Stomach (tissue), 9 donors: ENCODE measurements around the gene C14orf180. TPM values are rescaled to one million over a fixed set of nuclear protein-coding genes. Genes with fewer than 3 reads are reported as not detected.

Source experiments
- DNase-seq, 2 donors: peaks; one replicate each; pipeline versions ENCODE4 v3.0.0 to v3.0.0-alpha.2; 2013 to 2019
- H3K27ac ChIP-seq, 5 donors: fragments of 200-600 bp in 4 of 5; sonication (generic) in 4 of 5; one replicate each; pipeline ENCODE4 v1.5.1; 2013 to 2019; ENCODE audit warnings: mild to moderate bottlenecking in 1 of 5, moderate library complexity in 1 of 5
- H3K27me3 ChIP-seq, 3 donors: fragments of 200-600 bp; sonication (generic); one replicate each; pipeline ENCODE4 v1.5.1; 2017 to 2019; ENCODE audit warnings: mixed run types in 1 of 3
- H3K36me3 ChIP-seq, 4 donors: fragments of 200-600 bp; sonication (generic); 1 replicate in 3 of 4; 2 replicates in 1 of 4; pipeline ENCODE4 v1.5.1; 2016 to 2019
- H3K4me1 ChIP-seq, 4 donors: fragments of 200-600 bp; sonication (generic); one replicate each; pipeline ENCODE4 v1.5.1; 2016 to 2019
- H3K4me3 ChIP-seq, 4 donors: fragments of 200-600 bp; sonication (generic) in 3 of 4; one replicate each; pipeline ENCODE4 v1.5.1; 2016 to 2019; ENCODE audit warnings: mild to moderate bottlenecking in 1 of 4
- H3K9me3 ChIP-seq, 4 donors: fragments of 200-600 bp; sonication (generic); one replicate each; pipeline ENCODE4 v1.5.1; 2016 to 2019
- EP300 ChIP-seq: sonication (generic); formaldehyde crosslinking; IDR thresholded peaks from one replicate; pipeline ENCODE4 v1.6.1; 2017; ENCODE audit warnings: antibody characterized with exemption
- POLR2A ChIP-seq, 4 donors: fragments of 450-650 bp; IDR thresholded peaks; one replicate each; pipeline ENCODE4 v1.6.1; 2016; ENCODE audit warnings: antibody characterized with exemption in 4 of 4, control low read depth in 2 of 4, mild to moderate bottlenecking in 1 of 4, moderate library complexity in 1 of 4
- POLR2AphosphoS5 ChIP-seq, 3 donors: sonication (generic); formaldehyde crosslinking; IDR thresholded peaks; one replicate each; pipeline ENCODE4 v1.6.1; 2016; ENCODE audit warnings: antibody characterized with exemption in 3 of 3
- WGBS, 5 donors: extraction: QIAGEN DNeasy Blood & Tissue Kit in 3 of 5; methylation state at CpG; one replicate each; pipeline versions ENCODE4 v1.1.5 to v1.1.7; 2013 to 2018; 5-methylcytosine and 5-hydroxymethylcytosine counted together
- intact Hi-C: fragments of 100-400 bp; cut with DNase I; formaldehyde crosslinking; loops from one replicate; pipeline ENCODE4 v1.15.1; 2023; ENCODE audit warnings: low total_unique reads
- polyA plus RNA-seq, 3 donors: library from polyadenylated mRNA; stranded (reverse); fragments of 200-250 nt; gene quantifications; one replicate each; pipeline ENCODE4 v1.2.3, GENCODE V29; 2013
- total RNA-seq, 5 donors: library from RNA; depleted of rRNA; stranded (reverse); fragments of >200 nt; gene quantifications; one replicate each; pipeline versions ENCODE4 v1.1.0 to v1.2.3, GENCODE V29; 2014 to 2016
- TF ChIP-seq, protein P1 (sequence below), 7 experiments: fragments of 450-650 bp in 4 of 7; fragments of 200-600 bp in 3 of 7; sonication (generic) in 3 of 7; IDR thresholded peaks; one replicate each; pipeline ENCODE4 v1.5.1; 2016 to 2019; ENCODE audit warnings: antibody characterized with exemption in 7 of 7, control low read depth in 2 of 7, mild to moderate bottlenecking in 1 of 7
- donor health status: healthy with polysubstance abuse.
- donor health status: Bipolar disorder and iron deficiency.
- donor health status: healthy.

Gene C14orf180
- total and polyA plus RNA-seq, 8 donors: 0.31 to 3.8 (median 0.45) TPM; not detected in 1

GRCh38 chr14:104557766-104558165 is 21.8 kb upstream of the C14orf180 start:
- Histone ChIP-seq H3K9me3 (no peaks in the 10 kb centered on the region), H3K27ac (no peak overlapping the region), H3K27me3 (peaks cover 0 to 72% (median 0%) of the 10 kb centered on the region in 3 donors), H3K4me1 (no peaks in the 10 kb centered on the region), H3K36me3 (no peaks in the 10 kb centered on the region), H3K4me3 (no peak overlapping the region)
- DNase-seq: no peak
- intact Hi-C loops: no loop called here
- TF ChIP-seq, protein P1, sequence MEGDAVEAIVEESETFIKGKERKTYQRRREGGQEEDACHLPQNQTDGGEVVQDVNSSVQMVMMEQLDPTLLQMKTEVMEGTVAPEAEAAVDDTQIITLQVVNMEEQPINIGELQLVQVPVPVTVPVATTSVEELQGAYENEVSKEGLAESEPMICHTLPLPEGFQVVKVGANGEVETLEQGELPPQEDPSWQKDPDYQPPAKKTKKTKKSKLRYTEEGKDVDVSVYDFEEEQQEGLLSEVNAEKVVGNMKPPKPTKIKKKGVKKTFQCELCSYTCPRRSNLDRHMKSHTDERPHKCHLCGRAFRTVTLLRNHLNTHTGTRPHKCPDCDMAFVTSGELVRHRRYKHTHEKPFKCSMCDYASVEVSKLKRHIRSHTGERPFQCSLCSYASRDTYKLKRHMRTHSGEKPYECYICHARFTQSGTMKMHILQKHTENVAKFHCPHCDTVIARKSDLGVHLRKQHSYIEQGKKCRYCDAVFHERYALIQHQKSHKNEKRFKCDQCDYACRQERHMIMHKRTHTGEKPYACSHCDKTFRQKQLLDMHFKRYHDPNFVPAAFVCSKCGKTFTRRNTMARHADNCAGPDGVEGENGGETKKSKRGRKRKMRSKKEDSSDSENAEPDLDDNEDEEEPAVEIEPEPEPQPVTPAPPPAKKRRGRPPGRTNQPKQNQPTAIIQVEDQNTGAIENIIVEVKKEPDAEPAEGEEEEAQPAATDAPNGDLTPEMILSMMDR (IDR thresholded peaks at IDR 0.05): no peak
- TF ChIP-seq EP300 (no peak), POLR2AphosphoS5 (IDR thresholded peaks at IDR 0.05) (no peak), POLR2A (IDR thresholded peaks at IDR 0.05) (no peak)
- 86 to 100% (median 95%) methylated on average over 1 of the region's 1 CpG for WGBS, 5 donors

- TF ChIP-seq, protein P1 (IDR thresholded peaks at IDR 0.05): no peak
- TF ChIP-seq POLR2A (IDR thresholded peaks at IDR 0.05) (no peak), EP300 (no peak), POLR2AphosphoS5 (IDR thresholded peaks at IDR 0.05) (no peak)
- intact Hi-C loops: no loop called here
- H3K9me3 ChIP-seq: no peaks in the 10 kb centered on the region
- H3K27ac ChIP-seq: no peak overlapping the region
- no peaks in the 10 kb centered on the region for H3K36me3 ChIP-seq
- H3K4me1 ChIP-seq: peaks cover 0 to 4% (median under 1%) of the 10 kb centered on the region in 4 donors
- peaks cover 0 to 72% (median 0%) of the 10 kb centered on the region in 3 donors for H3K27me3 ChIP-seq
- WGBS, 5 donors: 84 to 91% (median 88%) methylated on average over 16 of the region's 16 CpGs
- DNase-seq: no peak
- no peak overlapping the region for H3K4me3 ChIP-seq
Observed at GRCh38 chr14:104558231-104559027, 21.1 kb upstream of the C14orf180 start.

DNA sequence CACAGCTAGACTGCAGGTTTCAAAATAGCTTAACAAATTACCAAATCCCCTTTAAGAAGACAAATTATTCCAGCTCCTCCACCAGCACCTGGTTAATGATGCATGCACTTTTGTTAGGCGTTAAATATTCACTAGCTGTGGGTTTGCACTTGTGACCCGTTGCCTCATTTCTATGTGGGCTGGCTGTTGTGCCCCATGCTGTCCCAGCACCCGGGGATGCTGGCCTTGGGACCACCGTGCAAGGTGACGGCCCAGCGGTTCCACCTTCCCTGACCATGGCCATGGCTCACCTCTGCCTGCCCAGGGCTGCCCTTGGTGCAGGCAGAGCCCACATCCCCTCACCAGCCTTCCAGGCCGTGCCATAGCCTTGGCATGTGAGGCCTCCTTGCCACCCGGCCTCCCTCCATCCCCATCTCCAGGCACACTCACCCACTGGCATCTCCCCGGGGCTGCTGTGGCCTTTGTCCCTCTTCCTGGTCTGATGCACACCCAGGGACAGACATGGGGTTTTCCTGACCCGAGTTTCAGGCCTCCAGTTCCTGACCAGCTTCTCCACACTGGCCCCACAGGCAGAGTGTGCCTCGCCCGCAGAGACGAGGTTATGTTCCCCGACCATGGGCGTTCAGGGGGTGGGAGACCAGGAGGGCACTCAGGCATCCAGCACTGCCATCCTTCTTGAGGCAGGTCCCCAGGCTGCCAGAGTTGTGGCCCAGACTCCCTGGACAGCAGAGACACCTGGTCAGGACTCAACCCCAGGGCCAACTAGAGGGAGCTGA is 20.3 kb upstream of the C14orf180 start:
- Histone ChIP-seq H3K27me3 (peaks cover 0 to 72% (median 7%) of the 10 kb centered on the region in 3 donors), H3K4me1 (peaks cover 0 to 11% (median 7%) of the 10 kb centered on the region in 4 donors), H3K4me3 (no peak overlapping the region), H3K27ac (no peak overlapping the region), H3K9me3 (no peaks in the 10 kb centered on the region), H3K36me3 (no peaks in the 10 kb centered on the region)
- intact Hi-C loops: no loop called here
- 67 to 82% (median 71%) methylated on average over 10 to 15 of the region's 15 CpGs for WGBS, 5 donors
- TF ChIP-seq POLR2AphosphoS5 (IDR thresholded peaks at IDR 0.05) (no peak), POLR2A (IDR thresholded peaks at IDR 0.05) (no peak), EP300 (no peak)
- TF ChIP-seq, protein P1 (IDR thresholded peaks at IDR 0.05): no peak
- DNase-seq: no peak

DNA sequence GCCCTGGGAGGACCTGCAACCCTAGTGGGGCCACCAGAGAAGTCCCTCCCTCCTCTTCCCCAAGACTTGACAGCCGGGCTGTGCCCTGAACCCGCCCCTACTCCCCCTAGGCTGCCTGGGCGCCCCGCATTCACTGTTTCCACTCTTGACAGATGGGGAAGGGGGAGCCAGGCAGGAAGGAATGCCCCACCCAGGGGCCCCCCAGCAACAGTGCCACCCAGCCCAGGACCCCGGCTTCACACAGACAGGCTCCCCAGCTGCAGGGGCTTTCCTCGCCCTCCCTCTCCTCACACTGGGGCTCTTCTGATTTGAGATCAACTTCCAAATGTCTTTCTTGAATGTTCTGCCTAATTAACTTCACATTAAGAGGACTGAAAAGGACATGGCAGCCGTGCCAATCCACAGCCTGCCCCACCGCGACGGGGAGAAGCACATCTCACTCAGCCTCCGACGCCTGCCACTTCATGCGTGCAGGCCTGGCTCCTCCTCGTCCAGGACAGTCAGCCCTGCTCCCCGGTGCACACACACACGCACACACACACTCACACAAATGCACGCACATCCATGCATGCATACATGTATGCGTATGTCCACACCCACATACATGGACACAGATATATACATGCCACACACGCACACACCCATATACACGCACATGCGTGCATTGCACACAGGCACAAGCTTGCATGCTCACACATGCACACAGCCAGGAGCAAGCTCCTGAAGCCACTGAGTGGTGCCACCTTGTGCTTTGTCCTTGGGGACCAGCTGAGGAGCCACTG is 19.6 kb upstream of the C14orf180 start:
- TF ChIP-seq EP300 (no peak), POLR2A (IDR thresholded peaks at IDR 0.05) (no peak), POLR2AphosphoS5 (IDR thresholded peaks at IDR 0.05) (no peak)
- TF ChIP-seq, protein P1 (IDR thresholded peaks at IDR 0.05): no peak
- 83 to 93% (median 85%) methylated on average over 18 to 21 of the region's 21 CpGs for WGBS, 5 donors
- Histone ChIP-seq H3K9me3 (no peaks in the 10 kb centered on the region), H3K36me3 (no peaks in the 10 kb centered on the region), H3K27me3 (peaks cover 0 to 72% (median 15%) of the 10 kb centered on the region in 3 donors), H3K4me3 (no peak overlapping the region), H3K27ac (no peak overlapping the region), H3K4me1 (peaks cover 0 to 12% (median 8%) of the 10 kb centered on the region in 4 donors)
- intact Hi-C loops: loop anchor here (5.0 kb wide), 1 partner anchor 423 kb away; the partner anchor contains the start of gene KIF26A
- DNase-seq: no peak
